ENCODE results near the gene OR5H14.
"Not testable (repeated sequence)": the region's sequence is repeated elsewhere in the genome, so short reads cannot be mapped to it uniquely, and the experiment has no call there.

OR5H14 gene

DNA sequence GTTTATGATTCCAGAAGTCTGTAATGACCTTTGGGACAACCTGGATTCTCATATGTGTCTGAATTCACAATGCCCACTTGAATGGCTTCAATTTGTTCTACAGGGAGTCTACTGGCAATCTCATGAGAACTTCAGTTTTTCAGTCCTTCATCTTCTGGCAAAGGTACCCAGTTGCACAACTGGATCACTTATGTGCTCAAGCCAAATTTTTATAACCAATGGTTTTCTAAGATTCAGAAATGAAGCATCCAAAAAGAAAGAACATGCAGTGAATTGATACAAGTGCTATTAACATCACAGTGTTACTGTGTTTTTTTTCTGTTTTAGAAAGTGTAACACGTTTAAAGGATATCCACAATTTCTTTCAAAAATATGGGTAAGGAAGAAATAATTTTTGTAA, at the start of gene OR5H14:
Gene OR5H14 (plus strand): TSS at position 301 of the 400 bp plus-strand sequence. CDS start 1,907 bp downstream, outside the sequence.
- no peak for DNase-seq

DNA sequence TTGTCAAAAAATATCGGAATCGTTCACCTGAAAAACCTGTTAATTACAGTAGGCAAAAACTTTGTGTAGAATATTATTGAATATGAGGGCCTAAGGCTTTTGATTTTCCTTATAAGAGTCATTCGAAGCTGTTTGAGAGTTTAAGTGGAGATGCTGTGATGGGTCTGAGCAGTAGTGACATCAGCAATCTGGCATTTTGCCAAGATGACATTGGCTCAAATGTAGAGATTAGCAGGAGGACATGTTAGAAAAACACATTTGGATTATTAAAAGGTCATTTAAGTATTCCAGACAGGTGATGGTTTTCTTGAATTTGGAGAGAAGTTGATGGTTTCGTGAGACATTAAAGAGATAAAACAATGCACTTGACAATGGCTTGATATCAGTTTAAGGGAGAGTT, 47.4 kb upstream of the OR5H14 start:
- no peak for DNase-seq

- no peak for DNase-seq
These were observed 39.1 kb upstream of the OR5H14 start for GRCh38 chr3:98108162-98108561.

DNA sequence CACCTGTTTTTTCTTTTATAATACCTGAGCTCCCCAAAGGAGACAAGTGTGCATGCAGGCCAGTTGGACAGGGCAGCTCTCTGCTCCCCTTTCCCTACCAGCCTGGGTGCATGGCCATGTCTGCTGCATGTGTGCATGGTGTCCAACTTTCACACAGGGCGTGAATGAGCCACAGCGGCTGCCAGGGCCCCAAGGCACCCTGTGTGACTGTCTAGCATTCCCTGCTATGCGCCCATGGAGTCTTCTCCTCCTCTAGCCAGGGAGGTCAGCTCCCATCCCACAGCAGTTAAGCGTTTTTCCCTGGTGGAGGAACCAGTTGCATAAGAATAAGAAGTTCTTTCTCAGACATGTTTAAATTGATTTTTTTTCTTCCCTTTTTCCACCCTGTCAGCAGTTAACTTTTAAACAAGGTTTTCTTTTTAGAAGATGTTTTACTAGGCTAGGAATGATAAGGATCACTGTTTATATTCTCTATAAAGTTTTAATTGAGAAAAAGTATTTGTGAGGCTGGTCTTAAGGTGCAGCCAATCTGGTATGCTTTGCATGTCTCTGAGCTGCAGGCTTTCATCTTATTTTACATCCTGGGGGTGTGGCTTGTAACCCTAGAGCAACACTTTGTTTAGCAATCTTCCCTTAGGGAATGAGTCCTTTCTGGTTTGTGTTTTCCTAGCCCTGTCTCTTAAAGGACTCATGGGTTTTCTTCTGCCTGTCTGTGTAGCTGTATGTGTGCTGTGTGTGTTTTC, 37.3 kb upstream of the OR5H14 start:
- DNase-seq, result no peak

- DNase-seq, result no peak
These were observed 36.8 kb upstream of the OR5H14 start for GRCh38 chr3:98110550-98110908.

GRCh38 chr3:98114264-98114663, 33.0 kb upstream of the OR5H14 start:
- no peak for DNase-seq

GRCh38 chr3:98115717-98116116, 31.6 kb upstream of the OR5H14 start:
- no peak for DNase-seq

- DNase-seq, result no peak
These were observed 16.9 kb upstream of the OR5H14 start, which contains the start of gene OR5H1 for GRCh38 chr3:98130421-98130820. TSS of gene OR5H1 (plus strand) at chr3:98130721. CDS start at chr3:98132698, 1,977 bp downstream.

- no peak for DNase-seq
These were observed 10.6 kb upstream of the OR5H14 start for GRCh38 chr3:98136631-98137030.

DNA sequence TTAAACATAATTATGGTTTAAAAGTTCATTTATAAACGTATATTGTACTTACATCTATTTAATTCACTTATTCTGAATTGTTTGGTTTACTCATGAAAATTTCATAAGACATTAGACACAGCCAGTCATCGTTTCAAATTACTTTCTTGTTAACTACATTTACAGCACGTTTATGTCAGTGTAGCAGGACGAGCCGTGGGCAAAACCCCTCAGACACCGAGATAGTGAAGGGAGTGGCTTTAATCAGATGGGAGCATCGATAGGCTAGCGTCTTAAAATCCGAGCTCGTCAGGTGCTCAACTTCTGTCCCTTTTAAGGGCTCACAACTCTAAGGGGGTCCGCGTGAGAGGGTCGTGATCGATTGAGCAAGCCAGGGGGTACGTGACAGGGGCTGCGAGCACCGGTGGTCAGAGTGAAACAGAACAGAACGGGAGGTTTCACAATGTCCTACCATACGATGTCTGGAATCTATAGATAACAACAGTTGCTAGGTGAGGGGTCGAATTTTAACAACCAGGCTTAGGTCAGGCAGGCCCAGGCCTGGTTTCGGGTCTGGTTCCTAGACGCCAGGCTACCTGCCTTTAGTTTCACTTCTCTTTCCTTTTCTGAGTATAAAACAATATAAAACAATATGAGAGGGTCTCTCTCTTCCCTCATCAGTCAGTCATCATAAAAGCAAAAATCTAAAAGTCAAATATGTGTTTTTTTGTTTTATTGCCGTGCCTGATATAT, 9.3 kb upstream of the OR5H14 start:
- not testable (repeated sequence) for DNase-seq

DNA sequence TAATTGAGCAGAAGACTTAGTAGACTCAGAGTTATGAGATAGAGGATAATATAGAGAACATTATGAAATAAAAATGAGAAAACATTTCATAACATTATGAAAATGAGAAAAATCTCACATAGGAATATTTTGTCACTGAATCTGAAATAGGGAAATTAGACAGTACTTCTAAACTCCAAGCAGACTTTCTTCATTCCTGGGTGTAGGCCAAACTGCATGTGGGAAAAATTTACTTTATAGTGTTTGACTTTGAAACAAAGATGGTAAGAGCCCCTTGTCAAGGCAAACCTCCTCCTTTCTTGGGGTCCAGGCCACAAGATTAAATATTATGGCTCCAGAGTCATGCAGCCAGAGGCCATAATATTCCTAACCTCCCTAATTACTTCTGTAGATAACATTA, 6.7 kb upstream of the OR5H14 start:
- no peak for DNase-seq

DNA sequence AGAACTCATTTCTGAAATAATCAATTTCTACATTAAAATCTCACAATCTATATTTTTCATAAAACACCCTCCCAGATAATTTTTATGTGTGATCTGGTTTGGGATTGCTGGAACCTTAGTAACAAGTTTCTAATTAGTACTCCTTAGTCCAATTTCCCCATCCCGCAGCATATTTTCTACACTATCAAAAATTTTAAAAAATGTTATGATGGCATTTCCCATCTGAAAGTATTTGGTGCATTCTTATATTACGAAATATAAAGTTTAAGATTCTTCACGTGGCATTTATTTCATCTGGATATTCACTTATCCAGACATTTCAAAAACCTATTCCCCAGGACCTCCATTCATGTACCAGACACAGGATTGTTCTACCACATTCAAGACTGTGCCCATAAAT, 1.5 kb downstream of the OR5H14 start:
- DNase-seq, result no peak

DNA sequence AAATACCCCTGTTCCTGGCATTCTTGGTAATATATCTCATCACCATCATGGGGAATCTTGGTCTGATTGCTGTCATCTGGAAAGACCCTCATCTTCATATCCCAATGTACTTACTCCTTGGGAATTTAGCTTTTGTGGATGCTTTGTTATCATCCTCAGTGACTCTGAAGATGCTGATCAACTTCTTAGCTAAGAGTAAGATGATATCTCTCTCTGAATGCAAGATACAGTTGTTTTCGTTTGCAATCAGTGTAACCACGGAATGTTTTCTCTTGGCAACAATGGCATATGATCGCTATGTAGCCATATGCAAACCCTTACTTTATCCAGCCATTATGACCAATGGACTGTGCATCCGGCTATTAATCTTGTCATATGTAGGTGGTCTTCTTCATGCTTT, 2.2 kb downstream of the OR5H14 start:
- DNase-seq, result not testable (repeated sequence)

DNA sequence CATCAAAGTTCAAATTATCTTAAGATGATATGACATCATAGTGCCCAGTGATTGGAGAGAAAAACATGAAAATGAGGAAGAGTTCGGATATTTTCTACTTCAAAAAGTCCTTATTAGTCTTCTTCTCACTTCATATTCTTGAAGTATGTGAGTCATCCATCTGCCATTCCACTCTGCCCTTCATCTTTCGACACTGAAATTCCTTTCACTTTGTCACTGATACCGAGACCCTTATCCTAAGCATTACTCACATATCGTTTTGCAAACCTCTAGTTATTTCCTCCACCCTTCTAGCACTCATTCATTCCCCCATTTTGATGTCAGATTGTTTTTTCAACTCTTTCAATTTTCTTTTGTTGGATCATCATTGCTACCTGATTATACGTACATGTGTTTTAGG, 4.0 kb downstream of the OR5H14 start:
- DNase-seq, result no peak

GRCh38 chr3:98166396-98166795, 19.1 kb downstream of the OR5H14 start, which contains the start of gene OR5H15:
TSS of gene OR5H15 (plus strand) at chr3:98166696. CDS start at chr3:98168700, 2,004 bp downstream.
- DNase-seq, result no peak

DNA sequence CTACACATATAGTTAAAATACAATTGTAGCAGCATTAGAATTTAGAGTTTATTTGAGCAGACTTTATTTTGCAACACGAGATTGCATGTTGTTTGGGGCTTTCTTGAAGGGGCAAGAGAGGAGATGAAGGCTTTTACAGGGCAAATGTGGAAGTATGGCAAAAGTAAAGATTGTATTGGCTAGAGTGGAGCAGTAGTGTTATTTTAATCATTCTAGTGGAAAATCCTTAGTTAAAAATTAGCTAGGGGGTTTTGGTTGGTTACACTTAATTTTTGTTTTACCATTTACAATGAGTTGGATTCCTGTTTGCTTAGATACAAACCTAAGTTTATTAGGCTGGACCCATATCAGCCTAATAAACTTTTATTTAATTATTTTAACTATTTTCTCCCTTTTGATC, 23.8 kb downstream of the OR5H14 start:
- no peak for DNase-seq

DNA sequence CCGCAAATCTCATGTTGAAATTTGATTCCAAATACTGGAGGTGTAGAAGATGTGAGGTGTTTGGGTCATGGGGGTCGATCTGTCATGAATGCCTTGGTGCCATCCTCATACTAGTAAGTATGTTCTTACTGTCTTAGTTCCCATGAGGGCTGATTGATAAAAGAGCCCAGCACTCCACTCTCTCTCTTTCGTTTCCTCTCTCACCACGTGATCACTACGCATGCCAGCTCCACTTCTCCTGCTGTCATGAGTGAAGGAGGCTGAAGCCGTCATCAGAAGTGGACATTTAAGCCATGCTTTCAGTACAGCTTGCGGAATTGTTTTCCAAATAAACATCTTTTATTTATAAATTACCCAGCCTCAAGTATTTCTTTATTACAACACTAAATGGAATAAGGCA, 25.3 kb downstream of the OR5H14 start:
- no peak for DNase-seq

DNA sequence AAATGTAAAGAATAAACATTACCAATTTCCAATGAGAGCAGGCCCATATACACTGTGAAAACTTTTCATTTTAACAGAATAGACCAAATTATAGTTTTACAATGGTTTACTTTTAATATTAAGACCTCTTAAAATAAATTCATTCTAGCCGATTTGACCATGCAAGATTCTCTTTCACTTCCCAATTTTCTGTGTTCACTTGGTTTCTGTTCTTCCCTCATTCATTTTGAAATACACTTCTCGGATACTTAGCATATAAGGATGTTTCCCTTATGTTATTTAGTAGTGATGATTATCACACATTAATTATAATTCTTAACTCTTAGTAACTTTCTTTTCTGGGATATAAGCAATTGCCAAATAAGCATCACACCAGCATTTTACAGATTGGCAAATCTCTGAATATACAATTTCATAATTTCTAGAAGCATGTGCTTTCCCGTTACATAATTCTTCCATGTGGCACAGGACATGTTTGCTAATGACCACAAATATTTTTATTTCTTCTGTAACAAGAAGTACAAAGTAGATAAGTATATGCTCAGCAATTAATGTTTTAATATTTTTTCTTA, 33.1 kb downstream of the OR5H14 start:
- DNase-seq, result no peak

DNA sequence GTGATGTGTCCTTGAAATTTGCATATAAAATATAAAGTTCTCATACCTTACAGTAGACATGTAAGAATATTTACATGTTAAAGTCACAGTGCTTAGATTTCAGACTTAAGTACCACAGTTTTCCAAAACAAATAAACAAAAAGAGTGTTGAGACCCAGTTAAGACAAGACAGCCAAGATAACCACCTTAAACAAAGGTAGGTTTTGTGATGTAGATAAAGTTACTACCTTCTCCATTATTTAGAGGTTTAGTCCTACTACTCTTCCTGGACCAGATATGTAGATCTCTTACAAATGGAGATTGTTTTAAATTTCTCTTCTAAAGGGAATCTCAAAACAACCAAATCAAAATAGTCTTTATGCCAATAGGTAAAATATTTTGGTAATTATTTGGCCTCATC, 34.9 kb downstream of the OR5H14 start:
- no peak for DNase-seq

DNA sequence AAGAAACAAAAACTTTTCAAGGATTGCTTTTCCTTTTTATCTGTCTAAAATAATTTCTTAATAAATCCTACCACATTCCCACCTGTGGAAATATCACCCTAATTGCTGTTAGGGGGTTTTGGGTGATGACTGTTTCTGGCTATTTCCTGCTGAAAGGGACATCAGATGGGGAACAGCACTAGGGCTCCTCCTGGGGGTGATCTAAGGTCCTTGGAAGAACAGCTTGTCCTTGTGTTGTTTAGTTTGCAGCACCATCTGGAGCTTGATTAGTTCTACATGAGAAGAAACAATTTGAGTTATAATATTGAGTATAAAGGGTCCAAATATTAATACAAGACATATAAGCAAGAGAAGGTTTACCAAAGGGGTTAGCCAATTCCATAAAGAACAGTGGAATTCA, 37.9 kb downstream of the OR5H14 start:
- no peak for DNase-seq

GRCh38 chr3:98188545-98188944, 41.3 kb downstream of the OR5H14 start:
- DNase-seq, result no peak

DNA sequence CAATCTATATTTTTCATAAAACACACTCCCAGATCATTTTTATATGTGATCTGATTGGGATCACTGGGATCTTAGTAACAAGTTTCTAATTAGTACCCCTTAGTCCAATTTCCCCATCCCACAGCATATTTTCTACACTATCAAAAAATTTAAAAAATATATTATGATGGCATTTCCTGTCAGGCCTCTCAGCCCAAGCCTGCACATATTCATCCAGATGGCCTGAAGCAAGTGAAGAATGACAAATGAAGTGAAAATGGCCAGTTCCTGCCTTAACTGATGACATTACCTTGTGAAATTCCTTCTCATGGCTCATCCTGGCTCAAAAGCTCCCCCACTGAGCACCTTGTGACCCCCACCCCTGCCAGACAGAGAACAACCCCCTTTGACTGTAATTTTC, 43.6 kb downstream of the OR5H14 start:
- not testable (repeated sequence) for DNase-seq

DNA sequence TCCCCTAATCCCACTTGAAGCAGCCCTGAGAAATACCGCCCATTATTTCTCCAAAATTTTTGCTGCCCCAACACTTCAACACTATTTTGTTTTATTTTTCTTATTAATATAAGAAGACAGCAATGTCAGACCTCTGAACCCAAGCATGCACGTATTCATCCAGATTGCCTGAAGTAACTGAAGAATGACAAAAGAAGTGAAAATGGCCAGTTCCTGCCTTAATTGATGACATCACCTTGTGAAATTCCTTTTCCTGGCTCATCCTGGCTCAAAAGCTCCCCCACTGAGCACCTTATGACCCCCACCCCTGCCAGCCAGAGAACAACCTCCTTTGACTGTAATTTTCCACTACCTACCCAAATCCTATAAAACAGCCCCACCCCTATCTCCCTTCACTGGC, 49.0 kb downstream of the OR5H14 start:
- DNase-seq, result not testable (repeated sequence)

GRCh38 chr3:98199020-98199419, 51.7 kb downstream of the OR5H14 start:
- DNase-seq, result no peak
